Limb (tissue), 2 donors: ENCODE data around the gene ATG13.

ENCODE experiments used
- DNase-seq, 2 donors: peaks; one replicate each; pipeline ENCODE4 v3.0.0-alpha.2; 2016; ENCODE audit errors: extremely low spot score in 2 of 2

The ATG13 gene

DNA sequence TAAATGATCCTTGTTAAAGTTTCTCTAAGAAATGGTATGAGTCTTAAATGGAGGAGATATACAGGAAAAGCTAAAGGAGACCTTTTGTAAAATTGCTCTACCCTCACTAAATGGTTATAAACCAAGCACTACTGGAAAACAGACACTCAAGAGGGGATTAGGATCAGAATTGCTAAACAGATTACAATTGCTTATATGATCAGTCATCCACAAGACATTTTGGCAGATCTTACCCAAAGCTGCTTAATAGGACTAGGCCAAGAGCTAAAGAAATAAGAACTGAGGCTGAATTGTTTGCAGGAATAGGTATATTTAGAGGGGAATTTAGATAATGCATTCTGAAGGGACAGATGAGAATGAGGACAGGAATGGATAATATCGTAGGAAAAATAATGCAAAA, 9.8 kb upstream of the ATG13 start:
- DNase-seq = no peak

GRCh38 chr11:46609386-46609785, 8.0 kb upstream of the ATG13 start:
- DNase-seq = no peak

DNA sequence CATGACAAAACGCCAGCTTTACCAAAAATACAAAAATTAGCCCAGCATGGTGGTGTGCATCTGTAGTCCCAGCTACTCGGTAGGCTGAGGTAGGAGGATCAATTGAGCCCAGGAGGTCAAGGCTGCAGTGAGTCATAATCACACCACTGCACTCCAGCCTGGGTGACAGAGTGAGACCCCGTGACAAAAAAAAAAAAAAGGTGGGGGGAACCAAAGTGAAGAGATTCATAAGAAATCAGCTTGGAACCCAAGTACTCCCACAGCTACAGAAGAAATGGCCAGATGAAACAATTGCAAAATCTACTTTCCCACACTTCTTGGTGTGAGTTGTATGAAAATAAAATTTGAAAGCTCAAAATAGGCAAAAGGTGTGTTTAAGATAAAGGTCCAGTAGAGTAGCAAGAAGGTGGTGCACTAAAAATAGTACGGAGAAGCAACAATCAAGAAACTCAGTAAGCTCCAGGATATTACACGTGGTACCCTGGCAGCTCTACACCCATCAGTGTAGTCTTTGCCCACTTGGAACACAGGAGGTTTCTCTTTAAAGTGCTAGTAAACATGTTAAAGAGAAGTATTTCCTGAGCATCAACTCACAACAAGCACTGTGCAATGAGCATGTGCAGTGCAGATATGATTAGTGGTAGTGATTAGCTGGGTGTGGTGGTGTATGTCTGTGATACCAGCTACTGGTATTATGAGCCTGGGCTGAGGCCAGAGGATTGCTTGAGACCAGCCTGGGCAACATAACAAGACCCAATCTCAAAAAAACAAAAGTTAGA, 5.6 kb upstream of the ATG13 start:
- DNase-seq = no peak

DNA sequence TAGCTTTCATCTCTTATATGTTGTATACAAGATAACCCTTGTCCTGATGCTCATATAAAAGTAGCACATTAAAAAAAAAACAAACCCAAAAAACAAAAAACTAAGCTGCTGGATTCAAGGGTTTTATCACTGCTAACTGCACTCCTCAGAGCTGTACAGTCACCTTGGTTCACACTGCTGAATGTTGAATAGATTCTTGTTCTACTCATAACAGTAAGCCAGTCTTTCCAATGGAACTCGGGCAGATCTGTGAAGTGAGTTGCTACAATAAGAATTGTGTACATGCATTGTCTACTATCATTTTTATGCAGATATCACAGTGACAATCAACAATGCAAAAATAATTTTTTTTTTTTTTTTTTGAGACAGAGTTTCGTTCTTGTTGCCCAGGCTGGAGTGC, 5.0 kb upstream of the ATG13 start:
- no peak for DNase-seq

GRCh38 chr11:46615756-46616155, 1.6 kb upstream of the ATG13 start:
- no peak for DNase-seq

DNA sequence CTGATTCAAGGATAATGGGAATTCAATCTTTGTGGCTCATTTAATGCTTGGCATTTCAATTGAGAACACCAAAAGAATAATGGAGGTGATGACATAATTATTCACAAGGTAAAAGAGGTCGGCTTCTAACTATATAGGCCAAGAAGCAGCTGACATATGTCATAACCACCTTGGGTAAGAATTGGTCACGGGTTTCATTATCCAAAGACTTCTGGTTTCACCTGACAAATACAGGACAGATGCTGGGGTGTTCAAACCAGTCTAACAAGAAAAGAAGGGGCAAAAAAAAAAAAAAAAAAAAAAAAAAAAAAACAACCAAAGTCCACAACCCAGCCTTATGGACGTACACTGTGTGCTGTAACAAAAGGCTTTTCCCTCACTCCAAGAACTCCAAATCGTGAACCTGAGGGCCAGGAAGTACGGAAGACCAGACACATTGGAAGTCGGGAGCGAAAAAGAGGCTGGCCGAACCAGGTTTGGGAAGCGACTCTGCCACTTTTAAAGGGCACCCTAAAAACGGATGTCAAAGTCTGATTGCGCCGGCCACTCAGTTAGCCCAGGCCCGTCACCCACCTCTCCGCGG, 711 bp upstream of the ATG13 start:
- DNase-seq = no peak

DNA sequence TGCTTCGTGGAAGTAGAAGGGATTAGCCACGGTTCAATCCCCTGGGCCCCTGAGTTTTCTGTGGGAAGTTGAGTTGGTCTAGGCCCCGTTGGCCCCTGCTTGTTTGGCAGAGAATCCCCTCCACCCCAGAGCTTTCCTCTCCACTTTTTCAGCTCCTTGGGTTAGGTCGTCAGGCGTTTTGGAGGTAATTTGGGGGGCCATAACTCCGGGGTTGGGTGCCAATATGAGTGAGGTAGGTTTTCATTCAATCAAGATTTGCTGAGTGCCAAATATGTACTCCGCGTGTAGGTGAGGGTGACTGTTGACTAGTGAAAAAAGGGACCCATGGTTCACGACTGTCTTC, 590 bp downstream of the ATG13 start:
- DNase-seq = no peak

- DNase-seq = no peak
These were observed 1.5 kb downstream of the ATG13 start for GRCh38 chr11:46618837-46619236.

GRCh38 chr11:46625406-46625805, 8.1 kb downstream of the ATG13 start:
- no peak for DNase-seq

DNA sequence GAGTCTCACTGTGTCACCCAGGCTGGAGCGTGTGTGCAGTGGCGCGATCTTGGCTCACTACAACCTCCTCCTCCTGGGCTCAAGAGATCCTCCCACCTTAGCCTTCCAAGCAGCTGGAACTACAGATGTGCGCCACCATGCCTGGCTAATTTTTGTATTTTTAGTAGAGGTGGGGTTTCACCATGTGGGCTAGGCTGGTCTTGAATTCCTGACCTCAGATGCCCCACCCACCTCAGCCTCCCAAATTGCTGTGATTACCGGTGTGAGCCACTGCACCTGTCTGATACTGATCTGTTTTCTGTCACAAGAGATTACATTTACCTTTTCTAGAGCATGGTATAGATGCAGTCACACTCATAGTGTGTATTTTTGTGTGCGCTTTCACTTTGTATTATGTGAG, 11.6 kb downstream of the ATG13 start:
- DNase-seq = no peak

- DNase-seq = no peak
These were observed 12.9 kb downstream of the ATG13 start for GRCh38 chr11:46630237-46630636.

DNA sequence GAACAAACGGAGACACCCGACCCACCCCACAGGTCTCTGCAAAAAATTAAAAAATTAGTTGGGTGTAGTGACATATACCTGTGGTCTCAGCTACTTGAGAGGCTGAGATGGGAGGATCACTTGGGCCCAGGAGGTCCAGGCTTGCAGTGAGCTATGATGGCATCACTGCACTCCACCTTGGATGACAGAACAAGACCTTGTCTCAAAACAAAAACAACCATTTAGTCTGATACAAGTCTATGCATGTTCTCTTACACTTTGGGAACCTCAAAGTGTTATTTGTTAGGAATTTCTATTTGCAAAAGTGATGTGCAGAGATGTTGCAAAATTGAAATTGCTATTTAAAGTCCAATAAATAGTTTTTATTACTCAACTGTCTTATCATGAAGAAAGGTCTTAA, 14.3 kb downstream of the ATG13 start:
- DNase-seq = no peak

DNA sequence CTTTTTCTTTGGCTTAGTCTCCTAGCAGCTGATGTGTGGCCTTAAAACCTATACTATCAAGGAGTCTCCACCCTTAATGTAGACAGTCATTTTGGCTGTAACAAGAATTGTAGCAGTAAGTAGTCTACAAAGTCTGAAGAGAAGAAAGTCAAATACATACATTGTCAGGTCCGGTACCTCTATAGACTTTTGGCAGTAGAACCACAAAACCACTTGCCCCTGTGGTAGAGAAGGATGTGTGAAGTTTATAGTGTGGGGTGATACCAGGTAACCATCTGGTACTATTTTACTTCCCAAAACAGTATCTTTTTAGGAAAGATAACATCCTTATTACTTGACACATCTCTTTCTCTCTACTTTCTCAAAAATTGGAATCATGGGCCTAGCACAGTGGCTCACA, 15.1 kb downstream of the ATG13 start:
- DNase-seq = no peak

DNA sequence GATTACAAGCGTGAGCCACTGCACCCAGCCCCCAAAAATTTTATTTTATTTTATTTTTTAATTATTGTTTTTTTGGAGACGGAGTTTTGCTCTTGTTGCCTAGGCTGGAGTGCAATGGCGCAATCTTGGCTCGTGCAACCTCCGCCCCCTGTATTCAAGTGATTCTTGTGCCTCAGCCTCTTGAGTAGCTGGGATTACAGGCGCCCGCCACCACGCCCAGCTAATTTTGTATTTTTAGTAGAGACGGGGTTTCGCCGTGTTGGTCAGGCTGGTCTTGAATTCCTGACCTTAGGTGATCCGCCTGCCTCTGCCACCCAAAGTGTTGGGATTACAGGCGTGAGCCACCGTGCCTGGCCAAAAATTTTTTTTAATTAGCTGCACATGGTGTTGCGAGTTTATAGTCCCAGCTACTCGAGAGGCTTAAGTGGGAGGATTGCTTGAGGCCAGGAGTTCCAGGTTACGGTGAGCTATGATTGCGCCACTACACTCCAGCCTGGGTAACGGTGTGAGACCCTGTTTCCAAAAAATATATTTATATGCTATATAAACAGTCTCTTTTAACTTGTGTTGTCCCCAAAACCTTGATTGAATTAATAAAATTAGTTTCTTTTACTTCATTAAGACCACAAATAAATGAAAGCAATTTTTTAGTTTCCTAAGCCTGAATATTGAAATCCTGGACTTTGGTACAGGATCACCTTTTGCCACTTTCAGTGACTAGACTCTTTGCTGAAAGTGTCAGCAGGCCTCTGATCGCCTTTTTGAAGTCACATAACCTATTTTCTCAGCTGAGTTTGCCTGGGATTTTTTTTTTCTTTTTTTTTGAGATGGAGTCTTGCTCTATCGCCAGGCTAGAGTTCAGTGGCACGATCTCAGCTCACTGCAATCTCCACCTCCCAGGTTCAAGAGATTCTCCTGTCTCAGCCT, 16.2 kb downstream of the ATG13 start:
- DNase-seq = no peak

- DNase-seq = no peak
These were observed 18.3 kb downstream of the ATG13 start for GRCh38 chr11:46635557-46636139.

DNA sequence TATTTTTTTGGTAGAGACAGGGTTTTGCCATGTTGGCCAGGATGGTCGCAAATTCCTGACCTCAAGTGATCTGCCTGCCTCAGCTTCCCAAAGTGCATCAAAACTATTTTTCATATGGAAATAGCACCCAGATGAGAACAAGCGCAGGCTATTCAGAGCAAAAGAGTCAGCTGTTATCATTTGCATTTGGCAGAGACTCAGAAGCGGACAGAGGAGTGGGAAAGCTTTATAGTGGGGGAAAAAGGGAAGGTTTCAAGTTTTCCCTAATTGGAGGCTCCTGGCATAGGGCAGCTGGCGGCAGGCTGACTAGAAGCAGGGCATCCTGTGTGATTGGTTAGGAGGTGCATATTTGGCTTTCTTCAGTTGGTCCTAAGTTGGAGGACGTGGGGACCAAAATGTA, 20.2 kb downstream of the ATG13 start:
- no peak for DNase-seq

DNA sequence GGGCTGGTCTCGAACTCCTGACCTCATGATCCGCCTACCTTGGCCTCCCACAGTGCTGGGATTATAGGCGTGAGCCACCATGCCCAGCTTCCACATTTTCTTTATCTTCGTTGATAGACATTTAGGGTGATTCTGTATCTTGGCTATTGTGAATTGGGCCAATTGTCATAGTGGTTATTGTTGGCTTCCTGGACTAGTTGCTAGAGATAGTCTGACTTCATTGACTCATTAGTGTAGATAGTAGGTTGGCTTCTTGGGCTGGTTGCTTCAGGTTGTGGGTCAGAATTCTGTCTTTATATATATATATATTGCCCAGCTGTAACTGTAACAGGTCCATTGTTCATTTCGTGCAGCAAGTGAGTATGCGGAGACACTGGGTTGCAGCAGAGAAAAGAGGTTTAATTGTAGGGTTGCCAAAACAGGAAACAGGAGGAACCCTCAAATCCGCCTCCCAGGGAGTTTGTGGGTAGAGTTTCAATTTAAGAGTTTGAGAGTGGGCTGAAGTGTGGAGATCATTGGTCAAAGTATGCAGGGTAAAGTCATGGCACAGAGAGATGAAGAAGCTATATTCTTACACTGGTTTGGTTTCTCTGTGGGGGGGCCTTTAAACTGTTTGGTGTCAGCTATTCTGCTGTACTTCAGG, 22.0 kb downstream of the ATG13 start:
- no peak for DNase-seq

DNA sequence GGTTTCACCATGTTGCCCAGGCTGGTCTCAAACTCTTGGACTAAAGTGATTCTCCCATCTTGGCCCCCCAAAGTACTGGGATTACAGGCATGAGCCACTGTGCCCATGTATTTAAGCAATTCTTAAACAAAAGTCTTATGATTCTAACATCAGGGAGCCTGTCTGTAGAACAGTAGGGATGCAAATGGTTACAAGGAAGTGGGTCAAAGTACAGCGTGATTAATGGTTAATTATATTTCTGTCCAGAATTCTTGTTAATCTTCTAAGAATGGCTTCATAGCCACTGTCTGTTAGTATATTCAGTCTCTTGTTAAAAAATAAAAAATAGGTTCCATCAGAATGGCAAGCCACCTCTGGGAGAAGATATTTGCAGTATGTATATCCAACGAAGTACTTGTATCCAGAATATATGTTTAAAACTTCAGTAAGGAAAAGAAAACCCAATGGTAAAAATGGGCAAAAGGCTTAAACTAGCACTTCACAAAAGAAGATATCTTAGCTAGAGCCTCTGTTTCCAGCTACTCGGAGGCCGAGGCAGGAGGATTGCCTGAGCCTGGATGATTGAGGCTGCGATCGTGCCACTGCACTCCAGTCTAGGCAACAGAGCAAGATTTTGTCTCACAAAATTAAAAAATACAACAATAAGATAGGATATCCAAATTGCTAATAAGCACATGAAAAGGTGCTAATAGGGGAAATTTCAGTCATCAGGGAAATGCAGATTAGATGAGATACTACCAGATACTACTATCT, 22.9 kb downstream of the ATG13 start:
- DNase-seq = no peak

GRCh38 chr11:46641639-46642038, 24.3 kb downstream of the ATG13 start:
- DNase-seq = no peak

DNA sequence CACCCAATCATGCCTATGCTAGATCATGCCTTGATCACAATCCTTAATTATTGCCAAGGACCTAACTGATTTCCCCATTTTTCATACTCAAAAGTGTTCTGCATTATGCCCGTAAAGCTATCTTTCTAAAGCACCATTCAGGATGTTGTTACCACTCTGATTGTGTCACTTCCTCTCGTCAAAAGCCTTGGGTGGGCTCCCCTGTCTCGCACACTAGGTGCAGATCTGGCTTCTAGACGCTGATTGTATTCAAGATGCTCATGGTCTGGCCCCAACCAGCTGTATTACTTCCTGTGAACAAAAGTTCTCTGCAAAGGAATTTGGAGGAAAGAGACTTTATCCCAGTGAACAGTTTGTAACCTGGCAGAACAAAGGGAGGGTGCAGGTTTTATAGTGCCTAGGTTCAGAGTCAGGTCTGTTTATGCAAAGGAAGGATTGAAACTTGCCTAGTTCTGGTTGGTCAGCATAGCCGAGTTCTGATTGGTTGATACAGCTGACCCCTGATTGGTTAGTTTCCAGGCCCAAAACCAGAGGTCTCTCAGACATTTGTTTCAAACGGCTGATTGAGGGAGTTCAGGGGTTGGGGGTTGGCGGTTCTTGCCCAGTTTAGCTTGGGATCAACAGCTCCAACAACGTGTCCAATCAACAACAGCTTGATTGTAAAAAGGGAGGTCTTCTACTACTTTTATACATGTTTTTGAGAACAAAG, 25.4 kb downstream of the ATG13 start:
- DNase-seq = no peak
